Activated CD8-positive, alpha-beta T cell treated with anti-CD3 and anti-CD28 coated beads for 36 hours (primary cell): ENCODE measurements around the gene PRRG4. TPM values are rescaled to one million over a fixed set of nuclear protein-coding genes. Genes with fewer than 3 reads are reported as not detected.

ENCODE experiments used
- ATAC-seq: fragments of 200-7000 bp; cut with Tn5 transposase; one replicate; pipeline ENCODE4 v1.10.0; 2021; ENCODE audit warnings: mild to moderate bottlenecking, moderate library complexity
- CTCF ChIA-PET: fragments of 350-600 bp; sonication (Branson Sonifier 250); formaldehyde crosslinking; loops from one replicate; lab custom pipeline; 2021; ENCODE audit warnings: antibody characterized with exemption; lab: Charles Lee
- POLR2A ChIA-PET: fragments of 350-600 bp; sonication (Branson Sonifier 250); formaldehyde crosslinking; loops from one replicate; lab custom pipeline; 2021; ENCODE audit warnings: antibody characterized with exemption; lab: Charles Lee
- DNase-seq: peaks from one replicate; pipeline ENCODE4 v3.0.0-alpha.2; 2020
- H3K27ac Mint-ChIP-seq: one replicate; pipeline ENCODE4 v1.8.0; 2021; ENCODE audit warnings: mild to moderate bottlenecking, mixed read lengths
- H3K27me3 Mint-ChIP-seq: one replicate; pipeline ENCODE4 v1.8.0; 2021; ENCODE audit warnings: mixed read lengths
- H3K36me3 Mint-ChIP-seq: one replicate; pipeline ENCODE4 v1.8.0; 2021; ENCODE audit warnings: low read depth, mixed read lengths
- H3K4me1 Mint-ChIP-seq: one replicate; pipeline ENCODE4 v1.8.0; 2021; ENCODE audit warnings: low read depth, mixed read lengths
- H3K4me3 Mint-ChIP-seq: one replicate; pipeline ENCODE4 v1.8.0; 2021; ENCODE audit warnings: mild to moderate bottlenecking, moderate library complexity, mixed read lengths
- H3K9me3 Mint-ChIP-seq: one replicate; pipeline ENCODE4 v1.8.0; 2021; ENCODE audit warnings: mixed read lengths
- CTCF ChIP-seq: fragments of 200-600 bp; IDR thresholded peaks from one replicate; pipeline ENCODE4 v1.8.0; 2022; ENCODE audit warnings: antibody characterized with exemption, mild to moderate bottlenecking
- intact Hi-C: fragments of 100-400 bp; cut with micrococcal nuclease; formaldehyde crosslinking; loops from one replicate; pipeline ENCODE4 v1.10.0; 2022
- total RNA-seq, 2 experiments: library from RNA; stranded (reverse); gene quantifications; one replicate each; pipeline ENCODE4 v1.2.3, GENCODE V29; 2021

The PRRG4 gene
- total RNA-seq, 2 experiments from 2014 or later, result 0.27 to 0.34 TPM

- no peaks in the 10 kb centered on the region for H3K36me3 Mint-ChIP-seq
- TF ChIP-seq CTCF, result no peak
- no peak overlapping the region for H3K27ac Mint-ChIP-seq
- ChIA-PET CTCF (interaction anchor here (0.6 kb wide), 1 partner anchor 25 kb away, joined by 3 read pairs; no protein-coding TSS in a partner anchor), POLR2A (no interaction called here)
- no peaks in the 10 kb centered on the region for H3K9me3 Mint-ChIP-seq
- ATAC-seq (no peak), DNase-seq (no peak)
- intact Hi-C loops, result no loop called here
- peaks cover 4% of the 10 kb centered on the region for H3K27me3 Mint-ChIP-seq
- peaks cover 9% of the 10 kb centered on the region for H3K4me1 Mint-ChIP-seq
- H3K4me3 Mint-ChIP-seq, result no peak overlapping the region
Measured at GRCh38 chr11:32796425-32796824, 33.3 kb upstream of the PRRG4 start.

GRCh38 chr11:32809313-32809712 lies 20.4 kb upstream of the PRRG4 start:
- TF ChIP-seq CTCF, result peak; percentile 64
- intact Hi-C loops, result no loop called here
- Mint-ChIP-seq H3K4me1 (no peaks in the 10 kb centered on the region), H3K36me3 (no peaks in the 10 kb centered on the region), H3K9me3 (no peaks in the 10 kb centered on the region), H3K4me3 (no peak overlapping the region), H3K27ac (no peak overlapping the region), H3K27me3 (no peaks in the 10 kb centered on the region)
- ChIA-PET CTCF (interaction anchor here (0.6 to 2.3 kb wide), 29 partner anchors 9 to 520 kb away, joined by 3 to 18 read pairs (median 3); no protein-coding TSS in a partner anchor), POLR2A (no interaction called here)
- DNase-seq (peak; percentile 82), ATAC-seq (peak; percentile 86)

- H3K36me3 Mint-ChIP-seq, result no peaks in the 10 kb centered on the region
- no peak overlapping the region for H3K27ac Mint-ChIP-seq
- H3K9me3 Mint-ChIP-seq, result no peaks in the 10 kb centered on the region
- ChIA-PET CTCF (interaction anchor here (1.4 kb wide), 1 partner anchor 8 kb away, joined by 4 read pairs; no protein-coding TSS in a partner anchor), POLR2A (no interaction called here)
- no peak overlapping the region for H3K4me3 Mint-ChIP-seq
- peaks cover 17% of the 10 kb centered on the region for H3K4me1 Mint-ChIP-seq
- intact Hi-C loops, result no loop called here
- H3K27me3 Mint-ChIP-seq, result no peaks in the 10 kb centered on the region
- TF ChIP-seq CTCF, result no peak
- no peak for DNase-seq
- ATAC-seq, result peak; percentile 65
Measured at GRCh38 chr11:32817181-32817851, 12.4 kb upstream of the PRRG4 start.

GRCh38 chr11:32817852-32818183 lies 11.9 kb upstream of the PRRG4 start:
- no peak for DNase-seq
- Mint-ChIP-seq H3K27me3 (no peaks in the 10 kb centered on the region), H3K4me3 (no peak overlapping the region), H3K36me3 (no peaks in the 10 kb centered on the region), H3K27ac (no peak overlapping the region), H3K9me3 (no peaks in the 10 kb centered on the region), H3K4me1 (peaks cover 19% of the 10 kb centered on the region)
- ChIA-PET CTCF (interaction anchor here (1.4 kb wide), 1 partner anchor 9 kb away, joined by 4 read pairs; no protein-coding TSS in a partner anchor), POLR2A (no interaction called here)
- intact Hi-C loops, result no loop called here
- TF ChIP-seq CTCF, result no peak
- ATAC-seq, result no peak

- Mint-ChIP-seq H3K4me1 (peaks cover 19% of the 10 kb centered on the region), H3K4me3 (no peak overlapping the region), H3K36me3 (no peaks in the 10 kb centered on the region), H3K9me3 (no peaks in the 10 kb centered on the region), H3K27ac (no peak overlapping the region), H3K27me3 (no peaks in the 10 kb centered on the region)
- no peak for TF ChIP-seq CTCF
- ChIA-PET POLR2A (no interaction called here), CTCF (no interaction called here)
- intact Hi-C loops, result no loop called here
- no peak for DNase-seq
- ATAC-seq, result no peak
Measured at GRCh38 chr11:32819187-32819586, 10.5 kb upstream of the PRRG4 start.
